Left lung (tissue), 10 donors: ENCODE data around the gene NUP205. TPM values are rescaled to one million over a fixed set of nuclear protein-coding genes. Genes with fewer than 3 reads are reported as not detected.

Experiments used
- ATAC-seq: fragments of 200-7000 bp; cut with Tn5 transposase; one replicate; pipeline ENCODE4 v1.9.1; 2020; ENCODE audit warnings: moderate library complexity
- DNase-seq, 4 donors: peaks; one replicate each; pipeline ENCODE4 v3.0.0-alpha.2; 2013 to 2020
- H3K27ac ChIP-seq, 2 donors: fragments of 200-600 bp; sonication (generic) in 1 of 2; one replicate each; pipeline versions ENCODE4 v1.5.0 to v1.8.0; 2020 to 2021
- H3K27me3 ChIP-seq, 2 donors: fragments of 200-600 bp; sonication (generic) in 1 of 2; one replicate each; pipeline versions ENCODE4 v1.5.0 to v1.8.0; 2020 to 2021
- H3K36me3 ChIP-seq, 2 donors: fragments of 200-600 bp; sonication (generic) in 1 of 2; one replicate each; pipeline versions ENCODE4 v1.5.0 to v1.8.0; 2020 to 2021
- H3K4me1 ChIP-seq, 2 donors: fragments of 200-600 bp; one replicate each; pipeline ENCODE4 v1.8.0; 2021
- H3K4me3 ChIP-seq, 2 donors: fragments of 200-600 bp; sonication (generic) in 1 of 2; one replicate each; pipeline versions ENCODE4 v1.5.0 to v1.8.0; 2020 to 2021; ENCODE audit warnings: mild to moderate bottlenecking in 1 of 2
- H3K9me3 ChIP-seq, 2 donors: fragments of 200-600 bp; sonication (generic) in 1 of 2; one replicate each; pipeline versions ENCODE4 v1.5.0 to v1.8.0; 2020 to 2021
- CTCF ChIP-seq, 2 donors: fragments of 200-600 bp; sonication (generic) in 1 of 2; IDR thresholded peaks; one replicate each; pipeline versions ENCODE4 v1.5.0 to v1.8.0; 2021; ENCODE audit warnings: antibody characterized with exemption in 2 of 2
- intact Hi-C, 2 donors: fragments of 100-400 bp; cut with DNase I; formaldehyde crosslinking; loops; one replicate each; pipeline versions ENCODE4 v1.11.2 to v1.14.2; 2022
- polyA plus RNA-seq, 6 donors: library from polyadenylated mRNA; unstranded; fragments of 120-200 nt; gene quantifications; one replicate each; pipeline ENCODE4 v1.2.1, GENCODE V29; 2013; ENCODE audit not compliant: insufficient read length in 6 of 6
- total RNA-seq, 2 donors: library from RNA; stranded (reverse); fragmentation: NEBNext Ultra II Directional; extraction: Animal tissue kit (Norgen Biotek cat#: 25700); gene quantifications; one replicate each; pipeline ENCODE4 v1.2.1, GENCODE V29; 2021
- donor health status: DM: no; HTN: yes; CAD: no.
- donor health status: DM: no; HTN: no; CAD: no.

NUP205 gene
- total and polyA plus RNA-seq, 8 donors: 42.7 to 82.3 (median 74.3) TPM

GRCh38 chr7:135509839-135510591, 47.7 kb upstream of the NUP205 start, which contains the start of gene CNOT4:
Gene CNOT4, minus strand, starts transcription at chr7:135510102. Its CDS starts 71,771 bp downstream, at chr7:135438331.
- DNase-seq (peak; percentile 93 to 99 (median 98)), ATAC-seq (peak; percentile 98)
- H3K9me3 ChIP-seq: no peaks in the 10 kb centered on the region
- TF ChIP-seq CTCF (IDR thresholded peaks at IDR 0.05): no peak
- no peaks in the 10 kb centered on the region for H3K27me3 ChIP-seq
- peak within 1 kb of the TSS; percentile 91 to 92 for H3K27ac ChIP-seq
- intact Hi-C loops: loop anchor here in 1 of 2 donors (10.0 kb wide), 1 partner anchor 225 kb away; no protein-coding TSS in a partner anchor
- H3K36me3 ChIP-seq: no peaks in the 10 kb centered on the region
- H3K4me1 ChIP-seq: peaks cover 4 to 37% of the 10 kb centered on the region in 2 donors
- H3K4me3 ChIP-seq: peak within 1 kb of the TSS; percentile 66 to 77

- Histone ChIP-seq H3K27ac (peak overlapping the region; percentile 91 to 92), H3K4me3 (peak overlapping the region; percentile 66 to 77), H3K36me3 (no peaks in the 10 kb centered on the region), H3K27me3 (no peaks in the 10 kb centered on the region), H3K9me3 (no peaks in the 10 kb centered on the region), H3K4me1 (peaks cover 4 to 37% of the 10 kb centered on the region in 2 donors)
- TF ChIP-seq CTCF (IDR thresholded peaks at IDR 0.05): no peak
- DNase-seq: peak in 2 of 4 donors; percentile 29 to 33
- intact Hi-C loops: loop anchor here in 1 of 2 donors (10.0 kb wide), 1 partner anchor 226 kb away; no protein-coding TSS in a partner anchor
- peak; percentile 2 for ATAC-seq
These were observed 47.0 kb upstream of the NUP205 start for GRCh38 chr7:135510592-135511183.

GRCh38 chr7:135512135-135512887, 45.4 kb upstream of the NUP205 start:
- Histone ChIP-seq H3K4me1 (peaks cover 4 to 26% of the 10 kb centered on the region in 2 donors), H3K4me3 (no peak overlapping the region), H3K27ac (no peak overlapping the region), H3K27me3 (no peaks in the 10 kb centered on the region), H3K9me3 (no peaks in the 10 kb centered on the region), H3K36me3 (no peaks in the 10 kb centered on the region)
- DNase-seq: peak in 1 of 4 donors; percentile 60
- peak; percentile 19 for ATAC-seq
- peak; percentile 46 to 49 for TF ChIP-seq CTCF (IDR thresholded peaks at IDR 0.05)
- intact Hi-C loops: loop anchor here in 1 of 2 donors (10.0 kb wide), 1 partner anchor 228 kb away; no protein-coding TSS in a partner anchor

- intact Hi-C loops: loop anchor here in 1 of 2 donors (10.0 kb wide), 1 partner anchor 230 kb away; no protein-coding TSS in a partner anchor
- DNase-seq (no peak), ATAC-seq (no peak)
- H3K36me3 ChIP-seq: no peaks in the 10 kb centered on the region
- H3K4me1 ChIP-seq: peaks cover 4 to 9% of the 10 kb centered on the region in 2 donors
- no peak for TF ChIP-seq CTCF (IDR thresholded peaks at IDR 0.05)
- no peak overlapping the region for H3K4me3 ChIP-seq
- H3K9me3 ChIP-seq: no peaks in the 10 kb centered on the region
- no peaks in the 10 kb centered on the region for H3K27me3 ChIP-seq
- no peak overlapping the region for H3K27ac ChIP-seq
These were observed 42.9 kb upstream of the NUP205 start for GRCh38 chr7:135514856-135515255.
